Hepatocyte (in vitro differentiated cells): ENCODE results near the gene NSUN2. TPM values are rescaled to one million over a fixed set of nuclear protein-coding genes. Genes with fewer than 3 reads are reported as not detected.
"Not testable (repeated sequence)": the region's sequence is repeated elsewhere in the genome, so short reads cannot be mapped to it uniquely, and the experiment has no call there.

Experiments used
- DNase-seq: peaks from one replicate; pipeline ENCODE4 v3.0.0-alpha.2; 2016; ENCODE audit warnings: low spot score
- H2AFZ ChIP-seq: fragments of 200-600 bp; sonication (generic); 2 replicates; pipeline ENCODE4 v1.6.0; 2016; ENCODE audit warnings: antibody characterized with exemption, mild to moderate bottlenecking
- H3K27ac ChIP-seq: fragments of 200-600 bp; sonication (generic); 2 replicates; pipeline ENCODE4 v1.5.1; 2016; ENCODE audit warnings: mild to moderate bottlenecking
- H3K27me3 ChIP-seq: fragments of 200-600 bp; sonication (generic); 2 replicates; pipeline ENCODE4 v1.6.1; 2016
- H3K36me3 ChIP-seq: fragments of 200-600 bp; sonication (generic); replicated peaks from 2 replicates; pipeline ENCODE4 v1.5.1; 2016; ENCODE audit warnings: low read depth; ENCODE audit not compliant: insufficient read depth
- H3K4me1 ChIP-seq: fragments of 200-600 bp; sonication (generic); 2 replicates; pipeline ENCODE4 v1.5.1; 2016; ENCODE audit warnings: mild to moderate bottlenecking, moderate library complexity; ENCODE audit not compliant: insufficient read depth
- H3K4me2 ChIP-seq: fragments of 200-600 bp; sonication (generic); 2 replicates; pipeline ENCODE4 v1.6.0; 2016
- H3K4me3 ChIP-seq: fragments of 200-600 bp; sonication (generic); 2 replicates; pipeline ENCODE4 v1.5.1; 2016; ENCODE audit warnings: mild to moderate bottlenecking
- H3K79me2 ChIP-seq: fragments of 200-600 bp; sonication (generic); 2 replicates; pipeline ENCODE4 v1.6.0; 2017; ENCODE audit warnings: mild to moderate bottlenecking
- H3K9me2 ChIP-seq: fragments of 200-600 bp; sonication (generic); replicated peaks from 2 replicates; pipeline ENCODE4 v1.6.0; 2017; ENCODE audit warnings: mild to moderate bottlenecking; ENCODE audit not compliant: insufficient read depth
- H3K9me3 ChIP-seq: fragments of 200-600 bp; sonication (generic); 2 replicates; pipeline ENCODE4 v1.5.1; 2016; ENCODE audit warnings: low read depth, mild to moderate bottlenecking
- H4K20me1 ChIP-seq: fragments of 200-600 bp; sonication (generic); 2 replicates; pipeline ENCODE4 v1.6.0; 2016; ENCODE audit warnings: mild to moderate bottlenecking; ENCODE audit not compliant: insufficient read depth, poor library complexity, severe bottlenecking
- EZH2 ChIP-seq: fragments of 200-600 bp; sonication (generic); IDR thresholded peaks from 2 replicates; pipeline ENCODE4 v1.6.1; 2016; ENCODE audit warnings: antibody characterized with exemption, mild to moderate bottlenecking, borderline replicate concordance
- EZH2phosphoT487 ChIP-seq: fragments of 200-600 bp; sonication (generic); IDR thresholded peaks from one replicate; pipeline ENCODE4 v1.6.1; 2018; ENCODE audit warnings: antibody characterized with exemption, mild to moderate bottlenecking, low read depth, moderate library complexity; ENCODE audit not compliant: unreplicated experiment, severe bottlenecking
- WGBS: methylation state at CpG from one replicate; pipeline ENCODE4 v1.1.6; 2016; ENCODE audit warnings: low lambda C conversion rate; ENCODE audit errors: missing lambda C conversion rate; 5-methylcytosine and 5-hydroxymethylcytosine counted together
- polyA plus RNA-seq: library from polyadenylated mRNA; unstranded; fragments of >200 nt; fragmentation: Nextera tagmentation; extraction: Ambion mirVana; gene quantifications from 2 replicates; pipeline ENCODE4 v1.2.1, GENCODE V29; 2016
- total RNA-seq: library from RNA; depleted of rRNA; stranded (reverse); fragments of >200 nt; gene quantifications from 2 replicates; pipeline ENCODE4 v1.2.3, GENCODE V29; 2014
- TF ChIP-seq, protein P1 (sequence below): fragments of 200-600 bp; sonication (generic); IDR thresholded peaks from 2 replicates; pipeline ENCODE4 v1.5.1; 2016; ENCODE audit warnings: antibody characterized with exemption, mild to moderate bottlenecking; ENCODE audit not compliant: poor library complexity

The NSUN2 gene
- total and polyA plus RNA-seq, 2 experiments from 2014 or later, result 34.8 to 43.0 TPM

DNA sequence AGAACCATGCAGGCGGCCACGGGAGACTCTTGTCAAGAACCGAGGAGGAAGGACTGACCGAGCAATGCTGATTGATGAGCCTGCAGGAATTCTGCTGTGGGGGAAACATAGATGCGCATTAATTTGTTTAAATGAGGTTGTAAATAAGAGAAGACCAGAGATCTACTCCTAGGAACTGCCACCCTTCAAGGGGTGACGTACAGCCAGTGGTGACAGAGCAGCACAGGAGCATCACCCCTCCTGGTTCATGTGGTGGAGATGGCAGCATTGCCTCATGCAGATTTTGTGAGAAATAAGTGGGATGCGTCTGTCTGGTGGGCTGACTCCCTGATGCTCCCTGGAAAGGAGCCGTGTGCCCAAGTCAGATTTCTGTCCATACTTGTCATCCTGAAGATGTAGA is 22.6 kb upstream of the NSUN2 start:
- no peak overlapping the region for H2AFZ ChIP-seq
- H3K27ac ChIP-seq, result no peak overlapping the region
- no peaks in the 10 kb centered on the region for H3K9me2 ChIP-seq
- H3K4me3 ChIP-seq, result no peak overlapping the region
- no peaks in the 10 kb centered on the region for H3K79me2 ChIP-seq
- WGBS, result 94% methylated on average over 8 of the region's 8 CpGs
- H3K4me1 ChIP-seq, result no peaks in the 10 kb centered on the region
- H4K20me1 ChIP-seq, result no peaks in the 10 kb centered on the region
- no peak for DNase-seq
- no peaks in the 10 kb centered on the region for H3K36me3 ChIP-seq
- peaks cover 5% of the 10 kb centered on the region for H3K9me3 ChIP-seq
- no peaks in the 10 kb centered on the region for H3K27me3 ChIP-seq
- TF ChIP-seq EZH2, result no peak
- TF ChIP-seq EZH2phosphoT487, result no peak
- TF ChIP-seq, protein P1, sequence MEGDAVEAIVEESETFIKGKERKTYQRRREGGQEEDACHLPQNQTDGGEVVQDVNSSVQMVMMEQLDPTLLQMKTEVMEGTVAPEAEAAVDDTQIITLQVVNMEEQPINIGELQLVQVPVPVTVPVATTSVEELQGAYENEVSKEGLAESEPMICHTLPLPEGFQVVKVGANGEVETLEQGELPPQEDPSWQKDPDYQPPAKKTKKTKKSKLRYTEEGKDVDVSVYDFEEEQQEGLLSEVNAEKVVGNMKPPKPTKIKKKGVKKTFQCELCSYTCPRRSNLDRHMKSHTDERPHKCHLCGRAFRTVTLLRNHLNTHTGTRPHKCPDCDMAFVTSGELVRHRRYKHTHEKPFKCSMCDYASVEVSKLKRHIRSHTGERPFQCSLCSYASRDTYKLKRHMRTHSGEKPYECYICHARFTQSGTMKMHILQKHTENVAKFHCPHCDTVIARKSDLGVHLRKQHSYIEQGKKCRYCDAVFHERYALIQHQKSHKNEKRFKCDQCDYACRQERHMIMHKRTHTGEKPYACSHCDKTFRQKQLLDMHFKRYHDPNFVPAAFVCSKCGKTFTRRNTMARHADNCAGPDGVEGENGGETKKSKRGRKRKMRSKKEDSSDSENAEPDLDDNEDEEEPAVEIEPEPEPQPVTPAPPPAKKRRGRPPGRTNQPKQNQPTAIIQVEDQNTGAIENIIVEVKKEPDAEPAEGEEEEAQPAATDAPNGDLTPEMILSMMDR, result no peak
- H3K4me2 ChIP-seq, result no peak overlapping the region

GRCh38 chr5:6652025-6652424 is 19.2 kb upstream of the NSUN2 start:
- H3K4me2 ChIP-seq, result no peak overlapping the region
- H3K79me2 ChIP-seq, result no peaks in the 10 kb centered on the region
- H3K36me3 ChIP-seq, result no peaks in the 10 kb centered on the region
- no peak overlapping the region for H2AFZ ChIP-seq
- H3K27ac ChIP-seq, result no peak overlapping the region
- DNase-seq, result no peak
- H4K20me1 ChIP-seq, result no peaks in the 10 kb centered on the region
- peaks cover 5% of the 10 kb centered on the region for H3K9me3 ChIP-seq
- H3K4me1 ChIP-seq, result no peaks in the 10 kb centered on the region
- WGBS, result 89% methylated on average over 6 of the region's 6 CpGs
- H3K4me3 ChIP-seq, result no peak overlapping the region
- no peaks in the 10 kb centered on the region for H3K27me3 ChIP-seq
- no peaks in the 10 kb centered on the region for H3K9me2 ChIP-seq
- TF ChIP-seq EZH2phosphoT487, result no peak
- TF ChIP-seq, protein P1, result no peak
- no peak for TF ChIP-seq EZH2

DNA sequence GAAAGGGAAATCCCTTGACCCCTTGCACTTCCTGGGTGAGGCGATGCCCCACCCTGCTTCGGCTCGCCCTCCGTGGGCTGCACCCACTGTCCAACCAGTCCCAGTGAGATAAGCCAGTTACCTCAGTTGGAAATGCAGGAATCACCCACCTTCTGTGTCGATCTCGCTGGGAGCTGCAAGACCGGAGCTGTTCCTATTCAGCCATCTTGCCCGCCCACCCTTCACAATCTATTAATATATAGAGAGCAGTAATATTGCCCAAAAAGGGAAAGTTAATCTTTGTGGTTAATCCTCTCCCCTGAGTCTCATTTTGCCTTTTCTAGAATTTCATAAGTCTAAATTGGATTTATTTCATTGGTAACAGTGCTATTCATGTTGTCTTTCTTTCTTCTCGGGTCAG is 16.8 kb upstream of the NSUN2 start:
- Histone ChIP-seq H3K79me2 (no peaks in the 10 kb centered on the region), H3K4me2 (no peak overlapping the region), H3K9me3 (no peaks in the 10 kb centered on the region), H3K9me2 (no peaks in the 10 kb centered on the region), H3K4me3 (no peak overlapping the region), H4K20me1 (no peaks in the 10 kb centered on the region), H2AFZ (no peak overlapping the region), H3K27me3 (no peaks in the 10 kb centered on the region), H3K27ac (no peak overlapping the region), H3K4me1 (no peaks in the 10 kb centered on the region), H3K36me3 (no peaks in the 10 kb centered on the region)
- TF ChIP-seq EZH2phosphoT487 (no peak), EZH2 (no peak)
- TF ChIP-seq, protein P1, result no peak
- DNase-seq, result no peak
- WGBS, result 94% methylated on average over 9 of the region's 9 CpGs

GRCh38 chr5:6649186-6649585 is 16.3 kb upstream of the NSUN2 start:
- no peaks in the 10 kb centered on the region for H3K36me3 ChIP-seq
- H3K9me3 ChIP-seq, result no peaks in the 10 kb centered on the region
- no peak for DNase-seq
- H3K27me3 ChIP-seq, result no peaks in the 10 kb centered on the region
- no peaks in the 10 kb centered on the region for H4K20me1 ChIP-seq
- no peaks in the 10 kb centered on the region for H3K4me1 ChIP-seq
- no peak overlapping the region for H3K27ac ChIP-seq
- no peaks in the 10 kb centered on the region for H3K9me2 ChIP-seq
- no peak overlapping the region for H3K4me2 ChIP-seq
- H3K4me3 ChIP-seq, result no peak overlapping the region
- no peak overlapping the region for H2AFZ ChIP-seq
- TF ChIP-seq, protein P1, result no peak
- TF ChIP-seq EZH2 (no peak), EZH2phosphoT487 (no peak)
- no peaks in the 10 kb centered on the region for H3K79me2 ChIP-seq
- 54% methylated on average over 10 of the region's 10 CpGs for WGBS

- WGBS, result 94% methylated on average over 11 of the region's 11 CpGs
- not testable (repeated sequence) for H3K9me3 ChIP-seq, H3K9me2 ChIP-seq, H3K4me3 ChIP-seq, DNase-seq, H3K79me2 ChIP-seq, H3K27ac ChIP-seq, H3K4me2 ChIP-seq, H4K20me1 ChIP-seq, H2AFZ ChIP-seq, H3K27me3 ChIP-seq, H3K36me3 ChIP-seq, H3K4me1 ChIP-seq
Measured at GRCh38 chr5:6645571-6646362, 12.9 kb upstream of the NSUN2 start.
